HEK293 (cell line): ENCODE measurements around the gene MACROH2A2.

Experiments used
- CTCF ChIA-PET: fragments of 350-600 bp; formaldehyde crosslinking; extraction: SDS; loops from one replicate; lab custom pipeline; 2021; ENCODE audit warnings: antibody characterized with exemption; lab: Yijun Ruan, JAX
- POLR2A ChIA-PET: fragments of 300-600 bp; formaldehyde crosslinking; extraction: SDS; loops from one replicate; lab custom pipeline; 2020; ENCODE audit warnings: antibody characterized with exemption, inconsistent platforms; lab: Yijun Ruan, JAX
- H3K27ac ChIP-seq: fragments of 200-500 bp; sonication (Bioruptor generic); 2 replicates; pipeline ENCODE4 v1.5.1; 2014; ENCODE audit warnings: low read depth, low read length, control low read depth, inconsistent platforms; ENCODE audit errors: extremely low read depth
- H3K36me3 ChIP-seq, 2 experiments: fragments of 200-500 bp in 1 of 2; sonication (Bioruptor generic) in 1 of 2; 1 replicate in 1 of 2; 2 replicates in 1 of 2; pipeline ENCODE4 v1.5.1; 2014 to 2017; ENCODE audit warnings: inconsistent platforms in 2 of 2, low read length in 2 of 2; ENCODE audit not compliant: control insufficient read depth in 2 of 2, insufficient read depth in 1 of 2
- H3K4me1 ChIP-seq: fragments of 200-500 bp; sonication (Bioruptor generic); 2 replicates; pipeline ENCODE4 v1.5.1; 2014; ENCODE audit warnings: mild to moderate bottlenecking, low read length, inconsistent platforms; ENCODE audit not compliant: control insufficient read depth, insufficient read depth
- H3K4me3 ChIP-seq: 2 replicates; pipeline ENCODE4 v1.5.1; 2011; ENCODE audit warnings: low read depth, mild to moderate bottlenecking, control low read depth, low read length, moderate library complexity
- H3K9me3 ChIP-seq: fragments of 200-500 bp; sonication (Bioruptor generic); 2 replicates; pipeline ENCODE4 v1.5.1; 2014; ENCODE audit warnings: low read depth, low read length, inconsistent platforms; ENCODE audit not compliant: control insufficient read depth, insufficient read depth
- BCL6B ChIP-seq: fragments of 450-650 bp; formaldehyde crosslinking; IDR thresholded peaks from 2 replicates; pipeline ENCODE4 v1.5.1; 2017; ENCODE audit warnings: missing biosample characterization, missing genetic modification characterization
- KLF8 ChIP-seq: fragments of 450-650 bp; formaldehyde crosslinking; IDR thresholded peaks from 2 replicates; pipeline ENCODE4 v1.5.1; 2016; ENCODE audit warnings: missing biosample characterization, missing genetic modification characterization
- OSR2 ChIP-seq: fragments of 450-650 bp; formaldehyde crosslinking; IDR thresholded peaks from 2 replicates; pipeline ENCODE4 v1.5.1; 2016; ENCODE audit warnings: missing biosample characterization, missing genetic modification characterization
- PATZ1 ChIP-seq: fragments of 450-650 bp; formaldehyde crosslinking; IDR thresholded peaks from 2 replicates; pipeline ENCODE4 v1.5.1; 2016; ENCODE audit warnings: missing biosample characterization, missing genetic modification characterization
- PRDM6 ChIP-seq: fragments of 450-650 bp; formaldehyde crosslinking; IDR thresholded peaks from 2 replicates; pipeline ENCODE4 v1.5.1; 2017; ENCODE audit warnings: missing biosample characterization, missing genetic modification characterization
- RBAK ChIP-seq: fragments of 450-650 bp; formaldehyde crosslinking; IDR thresholded peaks from 2 replicates; pipeline ENCODE4 v1.5.1; 2016; ENCODE audit warnings: missing biosample characterization, missing genetic modification characterization
- REPIN1 ChIP-seq: fragments of 450-650 bp; formaldehyde crosslinking; IDR thresholded peaks from 2 replicates; pipeline ENCODE4 v1.5.1; 2017; ENCODE audit warnings: missing biosample characterization, missing genetic modification characterization, low read depth
- TSHZ1 ChIP-seq: fragments of 450-650 bp; formaldehyde crosslinking; IDR thresholded peaks from 2 replicates; pipeline ENCODE4 v1.5.1; 2016; ENCODE audit warnings: missing biosample characterization, missing genetic modification characterization, borderline replicate concordance
- ZBTB17 ChIP-seq: fragments of 450-650 bp; formaldehyde crosslinking; IDR thresholded peaks from 2 replicates; pipeline ENCODE4 v1.5.1; 2016; ENCODE audit warnings: missing biosample characterization, missing genetic modification characterization
- ZBTB26 ChIP-seq: fragments of 450-650 bp; formaldehyde crosslinking; optimal IDR thresholded peaks from 2 replicates; pipeline ENCODE3; 2016; ENCODE audit warnings: missing biosample characterization, mild to moderate bottlenecking, missing genetic modification characterization
- ZBTB48 ChIP-seq: fragments of 450-650 bp; formaldehyde crosslinking; IDR thresholded peaks from 2 replicates; pipeline ENCODE4 v1.5.1; 2016; ENCODE audit warnings: missing biosample characterization, missing genetic modification characterization
- ZBTB8A ChIP-seq: fragments of 450-650 bp; formaldehyde crosslinking; IDR thresholded peaks from 2 replicates; pipeline ENCODE4 v1.5.1; 2016; ENCODE audit warnings: missing biosample characterization, missing genetic modification characterization
- ZEB2 ChIP-seq: fragments of 450-650 bp; formaldehyde crosslinking; IDR thresholded peaks from 2 replicates; pipeline ENCODE4 v1.5.1; 2016; ENCODE audit warnings: missing biosample characterization, missing genetic modification characterization
- ZFP3 ChIP-seq: fragments of 450-650 bp; formaldehyde crosslinking; IDR thresholded peaks from 2 replicates; pipeline ENCODE4 v1.5.1; 2016; ENCODE audit warnings: low read depth, missing biosample characterization, missing genetic modification characterization
- ZFP41 ChIP-seq: fragments of 450-650 bp; formaldehyde crosslinking; IDR thresholded peaks from 2 replicates; pipeline ENCODE4 v1.5.1; 2016; ENCODE audit warnings: missing biosample characterization, missing genetic modification characterization, borderline replicate concordance
- ZNF140 ChIP-seq: fragments of 450-650 bp; formaldehyde crosslinking; IDR thresholded peaks from 2 replicates; pipeline ENCODE4 v1.5.1; 2016; ENCODE audit warnings: missing biosample characterization, missing genetic modification characterization
- ZNF146 ChIP-seq: fragments of 450-650 bp; formaldehyde crosslinking; IDR thresholded peaks from 2 replicates; pipeline ENCODE4 v1.5.1; 2016; ENCODE audit warnings: missing biosample characterization, missing genetic modification characterization
- ZNF239 ChIP-seq: fragments of 450-650 bp; formaldehyde crosslinking; IDR thresholded peaks from 2 replicates; pipeline ENCODE4 v1.5.1; 2016; ENCODE audit warnings: missing biosample characterization, missing genetic modification characterization
- ZNF324 ChIP-seq: fragments of 450-650 bp; formaldehyde crosslinking; IDR thresholded peaks from 2 replicates; pipeline ENCODE4 v1.5.1; 2016; ENCODE audit warnings: missing biosample characterization, missing genetic modification characterization
- ZNF561 ChIP-seq: fragments of 450-650 bp; IDR thresholded peaks from 2 replicates; pipeline ENCODE4 v1.5.1; 2018; ENCODE audit warnings: missing biosample characterization, missing genetic modification characterization, borderline replicate concordance
- ZNF837 ChIP-seq: fragments of 450-650 bp; formaldehyde crosslinking; IDR thresholded peaks from 2 replicates; pipeline ENCODE4 v1.5.1; 2016; ENCODE audit warnings: missing biosample characterization, missing genetic modification characterization
- ZSCAN16 ChIP-seq: fragments of 450-650 bp; formaldehyde crosslinking; IDR thresholded peaks from 2 replicates; pipeline ENCODE4 v1.5.1; 2016; ENCODE audit warnings: missing biosample characterization, missing genetic modification characterization
- ZSCAN5A ChIP-seq: fragments of 450-650 bp; formaldehyde crosslinking; IDR thresholded peaks from 2 replicates; pipeline ENCODE4 v1.5.1; 2016; ENCODE audit warnings: missing biosample characterization, missing genetic modification characterization

The MACROH2A2 gene

GRCh38 chr10:70034232-70034631 is 18.4 kb upstream of the MACROH2A2 start (continued):
- TF ChIP-seq REPIN1: no peak
- TF ChIP-seq ZNF140 (tag by site-specific recombination): no peak
- TF ChIP-seq ZSCAN5A (tag by site-specific recombination): no peak
- no peak for TF ChIP-seq ZNF324 (tag by site-specific recombination)
- no peak for TF ChIP-seq ZFP3
- TF ChIP-seq ZBTB8A: no peak
- no peak for TF ChIP-seq ZNF837 (tag by site-specific recombination)

GRCh38 chr10:70035531-70035930 is 17.1 kb upstream of the MACROH2A2 start:
- ChIA-PET POLR2A (no interaction called here), CTCF (interaction anchor here (1.1 kb wide), 1 partner anchor 78 kb away, joined by 3 read pairs; no protein-coding TSS in a partner anchor)
- Histone ChIP-seq H3K4me1 (no peaks in the 10 kb centered on the region), H3K27ac (no peak overlapping the region), H3K9me3 (no peaks in the 10 kb centered on the region), H3K4me3 (no peak overlapping the region), H3K36me3 (no peaks in the 10 kb centered on the region; a peak in 1 of 3 replicates)
- TF ChIP-seq ZEB2 (tag by site-specific recombination) (no peak), ZFP41 (tag by site-specific recombination) (no peak), PATZ1 (tag by site-specific recombination) (no peak), ZSCAN16 (tag by site-specific recombination) (no peak), RBAK (no peak), ZNF146 (tag by site-specific recombination) (no peak), ZBTB26 (tag by site-specific recombination) (no peak), PRDM6 (tag by site-specific recombination) (no peak)

- Histone ChIP-seq H3K4me3 (no peak overlapping the region), H3K36me3 (no peaks in the 10 kb centered on the region; a peak in 1 of 3 replicates), H3K27ac (no peak overlapping the region), H3K4me1 (no peaks in the 10 kb centered on the region), H3K9me3 (no peaks in the 10 kb centered on the region)
- POLR2A ChIA-PET: no interaction called here
- CTCF ChIA-PET: interaction anchor here (0.6 kb wide), 2 partner anchors 321 kb away, joined by 3 read pairs; no protein-coding TSS in a partner anchor
- TF ChIP-seq ZBTB17 (no peak), ZNF561 (tag by site-specific recombination) (no peak), TSHZ1 (no peak), KLF8 (tag by site-specific recombination) (no peak), ZBTB48 (tag by site-specific recombination) (no peak), ZNF239 (tag by site-specific recombination) (no peak), OSR2 (tag by site-specific recombination) (no peak), BCL6B (tag by site-specific recombination) (no peak)
Measured at GRCh38 chr10:70038923-70039322, 13.7 kb upstream of the MACROH2A2 start.
